ENCODE measurements around the gene ZEB2. TPM values are rescaled to one million over a fixed set of nuclear protein-coding genes. Genes with fewer than 3 reads are reported as not detected.

Gene ZEB2
- polyA plus RNA-seq, 1 donor from 2014 or later: 2.2 TPM

GRCh38 chr2:144396318-144396717 lies 123.6 kb downstream of the ZEB2 start:
- H2AFZ ChIP-seq (ENCODE audit: low read depth, low read length): no peak overlapping the region
- H4K20me1 ChIP-seq (ENCODE audit: insufficient read depth): no peaks in the 10 kb centered on the region
- no peaks in the 10 kb centered on the region for H3K9me2 ChIP-seq (ENCODE audit: insufficient read depth, low read length)
- H3F3A ChIP-seq (ENCODE audit: insufficient read depth, low read length, poor library complexity, severe bottlenecking): no peaks in the 10 kb centered on the region
- H3K36me3 ChIP-seq (ENCODE audit: insufficient read depth, low read length): no peaks in the 10 kb centered on the region
- H3K4me2 ChIP-seq (ENCODE audit: low read length): no peak overlapping the region
- TF ChIP-seq EZH2 (IDR thresholded peaks at IDR 0.05; ENCODE audit: borderline replicate concordance, insufficient read depth, low read length, poor library complexity, severe bottlenecking) (no peak), RAD21 (conservative IDR thresholded peaks at IDR 0.05) (no peak), EP300 (conservative IDR thresholded peaks at IDR 0.05; ENCODE audit: poor library complexity, severe bottlenecking) (peak; percentile 99), SMC3 (conservative IDR thresholded peaks at IDR 0.05; ENCODE audit: poor library complexity) (no peak), REST (IDR thresholded peaks at IDR 0.05; ENCODE audit: borderline replicate concordance) (no peak), POLR2AphosphoS5 (IDR thresholded peaks at IDR 0.05) (peak; percentile 87), MXI1 (conservative IDR thresholded peaks at IDR 0.05; ENCODE audit: poor library complexity, severe bottlenecking) (peak; percentile 28), TAF1 (IDR thresholded peaks at IDR 0.05; ENCODE audit: low read depth) (no peak)
- TF ChIP-seq, protein P1, sequence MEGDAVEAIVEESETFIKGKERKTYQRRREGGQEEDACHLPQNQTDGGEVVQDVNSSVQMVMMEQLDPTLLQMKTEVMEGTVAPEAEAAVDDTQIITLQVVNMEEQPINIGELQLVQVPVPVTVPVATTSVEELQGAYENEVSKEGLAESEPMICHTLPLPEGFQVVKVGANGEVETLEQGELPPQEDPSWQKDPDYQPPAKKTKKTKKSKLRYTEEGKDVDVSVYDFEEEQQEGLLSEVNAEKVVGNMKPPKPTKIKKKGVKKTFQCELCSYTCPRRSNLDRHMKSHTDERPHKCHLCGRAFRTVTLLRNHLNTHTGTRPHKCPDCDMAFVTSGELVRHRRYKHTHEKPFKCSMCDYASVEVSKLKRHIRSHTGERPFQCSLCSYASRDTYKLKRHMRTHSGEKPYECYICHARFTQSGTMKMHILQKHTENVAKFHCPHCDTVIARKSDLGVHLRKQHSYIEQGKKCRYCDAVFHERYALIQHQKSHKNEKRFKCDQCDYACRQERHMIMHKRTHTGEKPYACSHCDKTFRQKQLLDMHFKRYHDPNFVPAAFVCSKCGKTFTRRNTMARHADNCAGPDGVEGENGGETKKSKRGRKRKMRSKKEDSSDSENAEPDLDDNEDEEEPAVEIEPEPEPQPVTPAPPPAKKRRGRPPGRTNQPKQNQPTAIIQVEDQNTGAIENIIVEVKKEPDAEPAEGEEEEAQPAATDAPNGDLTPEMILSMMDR (IDR thresholded peaks at IDR 0.05; ENCODE audit: poor library complexity, severe bottlenecking): no peak
- H3K27ac ChIP-seq (ENCODE audit: low read length): no peak overlapping the region
- no peaks in the 10 kb centered on the region for H3K9me3 ChIP-seq (ENCODE audit: low read length)
- H3K4me3 ChIP-seq (ENCODE audit: low read length): no peak overlapping the region
- H3K27me3 ChIP-seq (ENCODE audit: insufficient read depth, low read depth, low read length): no peaks in the 10 kb centered on the region
- no peak overlapping the region for H3K9ac ChIP-seq (ENCODE audit: low read length)
- no peaks in the 10 kb centered on the region for H3K79me2 ChIP-seq (replicated peaks; ENCODE audit: insufficient read depth, low read length)

DNA sequence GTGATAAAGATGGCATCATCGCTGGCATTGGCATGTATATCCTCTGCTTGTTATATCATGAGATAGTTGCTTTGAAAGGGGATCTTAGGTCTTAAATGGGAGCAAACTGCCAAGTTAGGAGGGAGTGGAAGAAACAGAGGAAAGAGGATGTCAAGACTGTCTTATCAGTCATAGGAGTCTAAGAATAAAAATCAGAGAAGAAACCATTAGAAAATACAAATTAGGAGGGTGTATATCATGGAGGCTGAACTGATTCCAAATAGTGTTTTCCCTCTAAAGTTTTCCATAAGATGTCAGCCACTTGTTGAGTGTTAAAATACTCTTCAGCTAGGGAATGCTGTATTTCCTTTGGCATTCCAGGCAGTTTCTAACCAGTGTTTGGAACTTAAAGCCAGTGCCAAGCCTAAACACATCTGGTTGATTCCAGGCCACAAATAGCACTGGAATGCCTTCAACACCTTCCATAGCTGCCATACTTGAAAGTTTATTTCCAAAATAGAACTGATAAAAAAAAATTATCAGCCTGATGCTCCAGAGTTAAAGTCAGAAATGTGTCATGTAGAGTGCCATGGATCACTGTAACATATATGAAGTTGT lies 129.4 kb downstream of the ZEB2 start:
- TF ChIP-seq REST (IDR thresholded peaks at IDR 0.05; ENCODE audit: borderline replicate concordance): no peak
- no peak for TF ChIP-seq TAF1 (IDR thresholded peaks at IDR 0.05; ENCODE audit: low read depth)
- TF ChIP-seq, protein P1 (IDR thresholded peaks at IDR 0.05; ENCODE audit: poor library complexity, severe bottlenecking): no peak
- no peak for TF ChIP-seq POLR2AphosphoS5 (IDR thresholded peaks at IDR 0.05)
- TF ChIP-seq RAD21 (conservative IDR thresholded peaks at IDR 0.05): no peak
- TF ChIP-seq MXI1 (conservative IDR thresholded peaks at IDR 0.05; ENCODE audit: poor library complexity, severe bottlenecking): no peak
- no peak for TF ChIP-seq SMC3 (conservative IDR thresholded peaks at IDR 0.05; ENCODE audit: poor library complexity)
- no peak for TF ChIP-seq EZH2 (IDR thresholded peaks at IDR 0.05; ENCODE audit: borderline replicate concordance, insufficient read depth, low read length, poor library complexity, severe bottlenecking)
- TF ChIP-seq EP300 (conservative IDR thresholded peaks at IDR 0.05; ENCODE audit: poor library complexity, severe bottlenecking): no peak
- Histone ChIP-seq H3K79me2 (replicated peaks; ENCODE audit: insufficient read depth, low read length) (no peaks in the 10 kb centered on the region), H3K9ac (ENCODE audit: low read length) (no peak overlapping the region), H3K27me3 (ENCODE audit: insufficient read depth, low read depth, low read length) (no peaks in the 10 kb centered on the region), H4K20me1 (ENCODE audit: insufficient read depth) (no peaks in the 10 kb centered on the region), H3K9me2 (ENCODE audit: insufficient read depth, low read length) (no peaks in the 10 kb centered on the region), H3K4me3 (ENCODE audit: low read length) (no peak overlapping the region), H3K4me2 (ENCODE audit: low read length) (no peak overlapping the region), H3K36me3 (ENCODE audit: insufficient read depth, low read length) (no peaks in the 10 kb centered on the region), H2AFZ (ENCODE audit: low read depth, low read length) (no peak overlapping the region), H3K27ac (ENCODE audit: low read length) (no peak overlapping the region), H3K9me3 (ENCODE audit: low read length) (no peaks in the 10 kb centered on the region), H3F3A (ENCODE audit: insufficient read depth, low read length, poor library complexity, severe bottlenecking) (no peaks in the 10 kb centered on the region)
